Muscle layer of duodenum (tissue), 2 donors: ENCODE measurements around the gene C4A.
"Not testable (repeated sequence)": the region's sequence is repeated elsewhere in the genome, so short reads cannot be mapped to it uniquely, and the experiment has no call there.

ENCODE experiments used
- H3K27ac ChIP-seq: one replicate; pipeline ENCODE4 v1.7.0; 2013; ENCODE audit warnings: mild to moderate bottlenecking, low read length
- H3K27me3 ChIP-seq: one replicate; pipeline ENCODE4 v1.7.0; 2013; ENCODE audit warnings: low read depth, mild to moderate bottlenecking, control low read depth, low read length
- H3K36me3 ChIP-seq, 2 donors: one replicate each; pipeline ENCODE4 v1.7.0; 2013; ENCODE audit warnings: low read length in 2 of 2, control low read depth in 1 of 2, mild to moderate bottlenecking in 1 of 2; ENCODE audit not compliant: insufficient read depth in 2 of 2, control insufficient read depth in 1 of 2
- H3K4me1 ChIP-seq, 2 donors: one replicate each; pipeline ENCODE4 v1.7.0; 2013; ENCODE audit warnings: low read length in 2 of 2, mild to moderate bottlenecking in 2 of 2, control low read depth in 1 of 2, moderate library complexity in 1 of 2; ENCODE audit not compliant: insufficient read depth in 2 of 2, control insufficient read depth in 1 of 2
- H3K4me3 ChIP-seq, 2 donors: one replicate each; pipeline ENCODE4 v1.7.0; 2013; ENCODE audit warnings: low read length in 2 of 2, low read depth in 1 of 2, mild to moderate bottlenecking in 1 of 2
- H3K9me3 ChIP-seq, 2 donors: one replicate each; pipeline ENCODE4 v1.7.0; 2013; ENCODE audit warnings: low read length in 2 of 2, control low read depth in 1 of 2, mild to moderate bottlenecking in 1 of 2; ENCODE audit not compliant: control insufficient read depth in 1 of 2
- donor health status: healthy.

Gene C4A

GRCh38 chr6:31994421-31994820 is 12.6 kb downstream of the C4A start:
- not testable (repeated sequence) for H3K4me1 ChIP-seq, H3K27me3 ChIP-seq, H3K4me3 ChIP-seq, H3K27ac ChIP-seq, H3K36me3 ChIP-seq, H3K9me3 ChIP-seq

DNA sequence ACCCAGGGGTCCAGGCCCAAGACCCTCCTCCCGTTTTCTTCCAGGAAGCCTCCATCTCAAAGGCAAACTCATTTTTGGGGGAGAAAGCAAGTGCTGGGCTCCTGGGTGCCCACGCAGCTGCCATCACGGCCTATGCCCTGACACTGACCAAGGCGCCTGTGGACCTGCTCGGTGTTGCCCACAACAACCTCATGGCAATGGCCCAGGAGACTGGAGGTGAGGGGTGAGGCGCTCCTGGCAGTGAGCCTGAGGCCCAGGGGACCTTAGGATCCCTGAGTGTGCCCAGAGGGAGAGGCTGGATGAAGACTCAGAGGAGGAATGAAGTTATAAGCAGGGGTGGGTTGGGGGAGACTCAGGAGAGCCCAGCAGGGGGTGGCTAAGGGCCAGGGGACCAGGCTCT is 14.5 kb downstream of the C4A start:
- not testable (repeated sequence) for H3K9me3 ChIP-seq, H3K4me3 ChIP-seq, H3K27me3 ChIP-seq, H3K27ac ChIP-seq, H3K4me1 ChIP-seq, H3K36me3 ChIP-seq

DNA sequence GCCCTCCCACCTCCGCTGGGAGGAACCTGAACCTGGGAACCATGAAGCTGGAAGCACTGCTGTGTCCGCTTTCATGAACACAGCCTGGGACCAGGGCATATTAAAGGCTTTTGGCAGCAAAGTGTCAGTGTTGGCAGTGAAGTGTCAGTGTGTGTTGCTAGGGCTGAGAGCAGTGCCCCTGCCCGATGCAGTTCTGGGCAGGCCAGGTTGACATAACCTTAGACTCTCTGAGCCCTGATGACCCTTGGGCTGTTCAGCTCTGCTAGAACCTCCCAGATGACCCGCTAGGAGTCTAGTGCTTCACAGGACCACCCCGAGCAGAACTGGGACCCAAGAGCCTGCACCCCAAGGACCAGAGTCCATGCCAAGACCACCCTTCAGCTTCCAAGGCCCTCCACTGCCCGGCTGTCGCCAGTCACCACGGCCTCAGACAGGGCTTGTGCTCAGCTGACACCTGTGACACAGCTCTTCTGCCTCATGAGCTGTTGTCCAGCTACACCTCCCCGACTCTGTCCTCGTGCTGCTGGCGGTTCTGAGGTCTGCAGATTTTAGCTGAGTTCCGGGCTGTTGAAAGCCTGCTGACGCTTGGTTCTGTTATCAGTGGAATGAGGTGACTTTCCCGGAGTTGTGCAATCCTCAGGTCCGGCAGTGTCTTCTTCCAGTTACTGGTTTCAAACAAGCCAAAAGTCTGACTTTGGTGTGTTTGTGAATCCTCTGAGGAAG is 20.9 kb downstream of the C4A start:
- not testable (repeated sequence) for H3K27ac ChIP-seq, H3K36me3 ChIP-seq, H3K27me3 ChIP-seq, H3K9me3 ChIP-seq, H3K4me1 ChIP-seq, H3K4me3 ChIP-seq

- H3K4me1 ChIP-seq, H3K27ac ChIP-seq, H3K9me3 ChIP-seq, H3K4me3 ChIP-seq, H3K27me3 ChIP-seq, H3K36me3 ChIP-seq: not testable (repeated sequence)
Measured at GRCh38 chr6:32003301-32003700, 21.4 kb downstream of the C4A start.

GRCh38 chr6:32004393-32004792 is 22.5 kb downstream of the C4A start:
- not testable (repeated sequence) for H3K36me3 ChIP-seq, H3K9me3 ChIP-seq, H3K27me3 ChIP-seq, H3K4me3 ChIP-seq, H3K4me1 ChIP-seq, H3K27ac ChIP-seq

DNA sequence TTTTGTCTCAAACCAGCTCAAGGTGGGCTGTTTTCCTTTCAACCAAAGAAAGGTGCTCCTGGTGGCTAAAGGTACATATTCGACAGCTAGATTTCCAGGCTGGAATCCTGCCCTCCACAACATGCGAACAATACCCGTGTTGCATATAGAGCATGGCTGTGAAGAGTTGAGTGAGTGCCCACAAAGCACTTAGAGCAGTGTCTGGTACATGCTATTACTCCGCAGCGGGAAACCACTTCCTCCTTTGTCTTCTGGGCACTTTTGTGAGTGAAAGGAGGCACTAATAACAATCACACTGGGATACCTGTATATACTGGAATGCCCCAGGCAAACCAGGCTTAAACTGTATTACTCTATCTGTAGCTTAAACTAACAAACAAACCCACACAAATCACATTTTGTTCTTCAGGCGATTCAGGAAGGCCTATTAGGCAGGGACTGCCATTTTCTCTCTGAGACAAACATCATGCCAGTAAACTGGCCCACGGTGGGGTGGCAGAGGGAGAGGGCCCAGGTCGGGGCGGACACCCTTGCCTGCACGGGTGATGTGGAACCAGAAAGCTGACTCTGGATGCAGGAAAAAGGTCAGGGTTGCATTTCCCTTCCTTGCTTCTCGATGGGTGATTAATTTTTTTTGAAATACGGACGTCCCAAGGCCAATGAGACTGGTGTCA is 23.1 kb downstream of the C4A start:
- H3K4me1 ChIP-seq, H3K27me3 ChIP-seq, H3K9me3 ChIP-seq, H3K36me3 ChIP-seq, H3K27ac ChIP-seq, H3K4me3 ChIP-seq: not testable (repeated sequence)

GRCh38 chr6:32005538-32005880 is 23.7 kb downstream of the C4A start:
- H3K27me3 ChIP-seq, H3K9me3 ChIP-seq, H3K4me1 ChIP-seq, H3K4me3 ChIP-seq, H3K36me3 ChIP-seq, H3K27ac ChIP-seq: not testable (repeated sequence)

DNA sequence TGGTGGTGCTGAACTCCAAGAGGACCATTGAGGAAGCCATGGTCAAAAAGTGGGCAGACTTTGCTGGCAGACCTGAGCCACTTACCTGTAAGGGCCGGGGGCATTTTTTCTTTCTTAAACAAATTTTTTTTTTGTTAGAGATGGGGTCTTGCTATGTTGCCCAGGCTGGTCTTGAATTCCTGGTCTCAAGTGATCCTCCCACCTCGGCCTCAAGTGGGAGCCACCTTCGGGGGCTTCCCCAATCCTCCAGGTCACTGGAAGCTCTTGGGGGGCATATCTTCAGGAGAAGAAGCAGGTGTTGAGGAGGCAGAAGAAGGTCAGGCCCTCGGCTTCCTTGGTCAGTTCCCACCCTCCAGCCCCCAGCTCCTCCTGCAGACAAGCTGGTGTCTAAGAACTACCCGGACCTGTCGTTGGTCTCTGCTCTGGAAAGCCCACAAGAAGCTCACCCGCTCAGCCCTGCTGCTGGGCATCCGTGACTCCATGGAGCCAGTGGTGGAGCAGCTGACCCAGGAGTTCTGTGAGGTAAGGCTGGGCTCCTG is 24.2 kb downstream of the C4A start:
- not testable (repeated sequence) for H3K4me3 ChIP-seq, H3K9me3 ChIP-seq, H3K36me3 ChIP-seq, H3K27ac ChIP-seq, H3K27me3 ChIP-seq, H3K4me1 ChIP-seq

GRCh38 chr6:32007086-32007485 is 25.2 kb downstream of the C4A start:
- not testable (repeated sequence) for H3K9me3 ChIP-seq, H3K27ac ChIP-seq, H3K4me3 ChIP-seq, H3K36me3 ChIP-seq, H3K4me1 ChIP-seq, H3K27me3 ChIP-seq

DNA sequence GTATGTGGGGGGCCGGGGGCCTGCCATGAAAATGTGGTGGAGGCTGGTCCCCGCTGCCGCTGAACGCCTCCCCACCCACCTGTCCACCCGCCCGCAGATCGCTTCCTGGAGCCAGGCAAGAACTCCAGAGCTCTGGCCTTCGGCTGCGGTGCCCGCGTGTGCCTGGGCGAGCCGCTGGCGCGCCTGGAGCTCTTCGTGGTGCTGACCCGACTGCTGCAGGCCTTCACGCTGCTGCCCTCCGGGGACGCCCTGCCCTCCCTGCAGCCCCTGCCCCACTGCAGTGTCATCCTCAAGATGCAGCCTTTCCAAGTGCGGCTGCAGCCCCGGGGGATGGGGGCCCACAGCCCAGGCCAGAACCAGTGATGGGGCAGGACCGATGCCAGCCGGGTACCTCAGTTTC is 26.2 kb downstream of the C4A start:
- H3K36me3 ChIP-seq, H3K9me3 ChIP-seq, H3K27ac ChIP-seq, H3K27me3 ChIP-seq, H3K4me3 ChIP-seq, H3K4me1 ChIP-seq: not testable (repeated sequence)

DNA sequence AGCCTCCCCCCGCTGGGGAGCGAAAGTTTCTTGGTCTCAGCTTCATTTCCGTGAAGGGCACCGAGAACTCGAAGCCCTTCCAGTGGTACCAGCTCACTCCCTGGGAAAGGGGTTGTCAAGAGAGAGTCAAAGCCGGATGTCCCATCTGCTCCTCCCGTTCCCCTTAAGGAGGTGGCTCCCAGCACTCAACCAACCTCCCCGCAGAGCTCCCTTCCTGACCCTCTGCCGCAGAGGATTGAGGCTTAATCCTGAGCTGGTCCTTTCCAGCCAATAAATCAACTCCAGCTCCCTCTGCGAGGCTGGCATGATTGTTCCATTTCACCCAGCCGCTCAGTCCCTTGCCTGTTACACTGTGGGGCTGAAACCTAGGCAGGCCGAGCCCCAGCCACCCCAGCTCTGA is 26.8 kb downstream of the C4A start:
- H3K4me3 ChIP-seq, H3K9me3 ChIP-seq, H3K27me3 ChIP-seq, H3K36me3 ChIP-seq, H3K27ac ChIP-seq, H3K4me1 ChIP-seq: not testable (repeated sequence)

- H3K36me3 ChIP-seq, H3K4me1 ChIP-seq, H3K27me3 ChIP-seq, H3K9me3 ChIP-seq, H3K4me3 ChIP-seq, H3K27ac ChIP-seq: not testable (repeated sequence)
Measured at GRCh38 chr6:32009537-32009936, 27.7 kb downstream of the C4A start.
